ENCODE data around the gene SUSD4.

SUSD4 gene

DNA sequence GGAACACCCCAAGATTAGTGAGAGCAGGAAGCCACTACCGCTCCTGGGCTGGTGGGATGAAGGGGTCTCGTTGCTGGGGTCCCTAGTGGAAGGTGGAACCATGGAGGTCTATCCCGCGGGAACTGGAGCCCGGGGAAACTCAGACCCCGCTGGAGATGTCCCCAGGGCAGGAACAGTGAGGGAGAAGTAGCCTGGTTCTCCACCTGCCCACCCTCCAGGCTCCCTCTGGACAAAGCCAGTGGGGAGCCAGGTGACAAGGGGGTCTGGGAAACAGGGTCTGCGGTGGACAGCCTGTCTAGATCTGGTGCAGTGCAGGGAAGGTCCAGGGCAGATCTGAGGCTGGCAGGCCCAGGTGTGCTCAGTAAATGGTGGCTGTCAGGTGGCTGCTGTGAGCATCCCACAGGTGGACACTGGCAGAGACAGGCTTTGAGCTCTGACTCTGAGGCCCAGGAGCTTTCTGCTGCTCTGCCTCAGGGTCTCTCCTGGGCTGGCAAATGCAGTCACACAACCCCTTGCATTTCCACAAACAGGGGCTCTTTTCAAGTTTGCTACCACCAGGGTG lies 132.9 kb downstream of the SUSD4 start:
- no peak for FAIRE-seq
- DNase-seq (ENCODE audit: low spot score): no peak

DNA sequence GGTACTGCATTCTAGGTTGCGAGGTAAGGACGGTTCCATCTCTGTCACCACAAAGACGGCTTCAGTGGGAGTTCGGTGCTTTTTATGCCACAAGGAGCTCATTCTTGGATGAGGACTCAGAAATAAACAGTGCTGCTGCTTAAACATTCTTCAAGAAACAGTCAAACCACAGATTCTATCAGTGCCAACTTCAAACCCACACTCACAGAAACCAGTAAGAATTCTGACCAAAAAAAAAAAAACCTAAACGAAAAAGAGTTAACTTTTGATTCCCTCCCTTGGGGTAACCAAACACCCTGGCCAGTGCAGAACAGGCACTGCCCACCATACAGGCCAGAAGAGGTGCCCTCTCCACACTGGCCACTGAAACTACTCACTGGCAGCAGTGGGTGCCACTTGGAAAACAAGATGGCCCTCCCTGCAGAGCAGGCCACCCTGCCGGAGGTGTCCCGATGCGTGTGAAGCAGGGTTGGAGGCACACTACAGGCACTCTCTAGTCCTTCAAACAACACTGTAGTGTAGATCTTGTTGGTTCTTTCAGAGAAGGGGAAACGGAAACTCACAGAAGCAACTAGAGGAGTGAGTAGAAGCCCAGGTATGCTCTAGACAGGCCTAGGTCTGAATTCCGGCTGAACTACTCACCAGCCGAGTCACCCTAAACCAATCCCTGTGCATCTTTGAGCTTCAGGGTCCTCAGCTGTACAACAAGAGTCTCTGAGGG lies 133.7 kb downstream of the SUSD4 start:
- DNase-seq (ENCODE audit: low spot score): peak; percentile 59
- no peak for FAIRE-seq

GRCh38 chr1:223229756-223230155 lies 134.2 kb downstream of the SUSD4 start:
- DNase-seq (ENCODE audit: low spot score): peak; percentile 25
- no peak for FAIRE-seq

GRCh38 chr1:223228931-223229528 lies 134.9 kb downstream of the SUSD4 start:
- peak; percentile 40 for FAIRE-seq
- no peak for DNase-seq (ENCODE audit: low spot score)

- no peak for DNase-seq (ENCODE audit: low spot score)
- FAIRE-seq: no peak
Measured at GRCh38 chr1:223228201-223228600, 135.8 kb downstream of the SUSD4 start.

DNA sequence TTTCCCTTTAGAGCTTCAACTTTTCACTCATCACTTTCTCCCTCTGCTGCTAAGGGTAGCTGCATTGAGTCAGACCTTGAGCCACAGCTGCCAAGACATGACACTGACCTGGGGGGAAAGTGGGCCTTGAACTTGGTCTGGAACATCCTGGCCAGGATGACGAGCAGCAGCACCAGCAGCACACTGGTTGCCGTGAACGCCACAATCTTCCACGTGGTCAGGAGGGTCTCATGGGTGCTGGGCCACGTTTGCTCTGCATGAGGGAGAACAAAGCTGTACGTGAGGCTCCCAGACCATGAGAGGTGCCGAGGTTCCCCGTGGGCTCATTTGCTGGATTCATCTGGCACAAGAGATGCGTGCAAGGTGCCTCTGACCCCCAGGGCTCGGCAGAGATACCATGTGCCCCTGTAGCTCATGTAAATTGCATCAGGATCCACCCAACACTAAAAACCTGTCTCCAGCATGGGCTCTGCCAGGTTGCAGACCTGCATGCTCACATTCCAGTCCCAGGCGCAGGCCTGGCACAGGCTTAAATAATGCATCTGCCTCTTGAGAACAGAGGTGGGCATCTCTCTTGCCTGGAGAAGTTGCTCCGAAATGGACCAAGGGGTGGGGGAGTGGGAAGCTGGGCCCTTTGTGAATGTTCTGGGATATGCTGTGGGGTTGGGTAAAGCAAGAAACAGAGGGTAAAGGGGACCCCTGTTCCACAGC lies 136.3 kb downstream of the SUSD4 start:
- FAIRE-seq (no peak), DNase-seq (ENCODE audit: low spot score) (no peak)

DNA sequence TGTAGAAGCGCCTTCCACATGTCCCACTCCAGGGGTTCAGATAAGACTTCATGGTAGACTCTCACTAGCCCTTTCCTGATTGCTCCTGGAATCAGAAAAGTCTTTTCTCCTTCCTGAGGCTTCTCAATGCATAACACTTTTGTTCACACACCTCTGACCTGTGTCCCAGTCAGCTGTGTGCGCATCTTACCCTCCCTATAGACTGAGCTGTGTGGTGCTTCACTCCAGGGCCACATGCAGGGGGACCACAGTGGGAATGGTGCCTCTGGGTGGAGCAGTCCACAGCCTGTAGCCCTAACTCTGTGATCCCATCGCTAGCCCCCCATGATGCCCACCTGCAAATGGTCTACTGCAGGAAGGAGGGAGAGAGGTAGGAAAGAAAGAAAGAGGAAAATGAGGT lies 136.9 kb downstream of the SUSD4 start:
- DNase-seq (ENCODE audit: low spot score) (no peak), FAIRE-seq (no peak)

DNA sequence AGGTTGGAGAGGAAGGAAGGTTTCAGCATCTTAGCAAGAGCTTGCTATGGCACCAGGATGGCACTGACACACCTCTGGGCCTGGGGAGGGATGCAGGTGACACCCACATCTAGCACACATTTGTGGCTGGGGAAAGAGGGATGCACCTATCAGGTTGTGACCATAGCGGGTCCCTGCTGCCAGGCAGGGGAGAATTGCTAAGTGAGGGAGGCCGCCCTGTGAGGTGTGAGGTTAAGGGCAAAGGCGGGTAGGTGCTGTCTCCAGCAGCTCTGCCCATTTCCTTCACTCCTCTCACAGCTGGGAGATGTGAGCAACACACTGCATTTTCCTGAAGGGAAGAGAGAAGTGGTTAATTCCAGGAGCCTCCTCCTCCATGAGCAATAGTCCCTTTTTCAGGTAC lies 137.7 kb downstream of the SUSD4 start:
- FAIRE-seq: peak; percentile 30

DNA sequence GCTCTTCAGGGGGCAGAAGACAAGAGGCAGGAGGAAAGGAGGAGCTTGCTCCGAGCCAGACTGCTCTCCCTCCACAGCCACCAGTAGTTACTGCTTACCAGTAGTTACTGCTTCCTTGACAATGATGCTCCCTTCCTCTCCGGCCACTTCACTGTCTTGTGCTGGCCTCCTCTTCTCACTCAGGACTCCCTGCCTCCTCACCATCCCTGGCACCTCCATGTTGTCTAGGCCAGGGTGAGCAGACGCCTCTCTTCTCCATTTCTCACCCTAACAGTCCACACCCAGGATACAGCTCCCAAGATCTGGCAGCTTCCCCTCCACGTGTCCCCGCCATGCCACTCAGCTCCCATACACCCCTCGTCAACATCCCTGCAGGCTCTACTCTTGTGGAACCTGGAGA lies 138.5 kb downstream of the SUSD4 start:
- DNase-seq (ENCODE audit: low spot score) (no peak), FAIRE-seq (no peak)

More for the DNA sequence above, 137.7 kb downstream of the SUSD4 start:
- no peak for DNase-seq (ENCODE audit: low spot score)

DNA sequence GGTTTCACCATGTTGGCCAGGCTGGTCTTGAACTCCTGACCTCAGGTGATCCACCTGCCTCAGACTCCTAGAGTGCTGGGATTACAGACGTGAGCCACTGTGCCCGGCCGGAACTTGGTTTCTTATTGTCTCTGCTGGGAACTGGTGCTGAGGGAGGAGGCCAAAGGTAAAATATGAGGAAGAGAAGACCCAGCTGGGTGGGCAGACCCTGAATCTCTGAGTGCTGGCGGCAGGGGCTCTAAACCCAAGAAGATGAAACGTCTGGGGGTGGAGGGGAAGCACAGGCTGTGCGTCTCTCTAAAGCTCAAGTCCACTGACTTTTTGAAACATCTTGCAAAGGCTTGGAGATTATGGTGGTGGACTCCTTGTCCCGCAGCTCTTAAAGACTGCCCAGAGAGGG lies 138.9 kb downstream of the SUSD4 start:
- FAIRE-seq (no peak), DNase-seq (ENCODE audit: low spot score) (no peak)

DNA sequence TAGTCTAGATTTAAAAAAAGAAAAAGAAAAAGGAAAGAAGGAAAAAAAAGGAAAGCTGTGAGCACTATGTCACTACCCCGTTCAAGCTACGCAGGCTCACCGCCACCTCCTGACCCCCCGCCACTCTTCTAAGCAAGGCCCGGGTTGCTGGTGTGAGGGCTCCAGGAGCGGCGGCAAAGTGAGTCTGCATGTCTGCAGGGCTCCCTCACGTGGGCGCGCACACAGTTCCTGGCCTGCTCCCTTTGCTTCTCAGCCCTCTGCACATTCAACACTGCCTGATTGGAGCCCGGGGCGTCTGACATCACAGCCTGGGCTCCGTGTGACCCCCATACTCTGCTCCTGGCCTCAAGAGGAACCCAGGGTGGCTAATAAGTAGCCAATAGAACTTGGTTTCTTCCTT lies 139.5 kb downstream of the SUSD4 start:
- no peak for FAIRE-seq

DNA sequence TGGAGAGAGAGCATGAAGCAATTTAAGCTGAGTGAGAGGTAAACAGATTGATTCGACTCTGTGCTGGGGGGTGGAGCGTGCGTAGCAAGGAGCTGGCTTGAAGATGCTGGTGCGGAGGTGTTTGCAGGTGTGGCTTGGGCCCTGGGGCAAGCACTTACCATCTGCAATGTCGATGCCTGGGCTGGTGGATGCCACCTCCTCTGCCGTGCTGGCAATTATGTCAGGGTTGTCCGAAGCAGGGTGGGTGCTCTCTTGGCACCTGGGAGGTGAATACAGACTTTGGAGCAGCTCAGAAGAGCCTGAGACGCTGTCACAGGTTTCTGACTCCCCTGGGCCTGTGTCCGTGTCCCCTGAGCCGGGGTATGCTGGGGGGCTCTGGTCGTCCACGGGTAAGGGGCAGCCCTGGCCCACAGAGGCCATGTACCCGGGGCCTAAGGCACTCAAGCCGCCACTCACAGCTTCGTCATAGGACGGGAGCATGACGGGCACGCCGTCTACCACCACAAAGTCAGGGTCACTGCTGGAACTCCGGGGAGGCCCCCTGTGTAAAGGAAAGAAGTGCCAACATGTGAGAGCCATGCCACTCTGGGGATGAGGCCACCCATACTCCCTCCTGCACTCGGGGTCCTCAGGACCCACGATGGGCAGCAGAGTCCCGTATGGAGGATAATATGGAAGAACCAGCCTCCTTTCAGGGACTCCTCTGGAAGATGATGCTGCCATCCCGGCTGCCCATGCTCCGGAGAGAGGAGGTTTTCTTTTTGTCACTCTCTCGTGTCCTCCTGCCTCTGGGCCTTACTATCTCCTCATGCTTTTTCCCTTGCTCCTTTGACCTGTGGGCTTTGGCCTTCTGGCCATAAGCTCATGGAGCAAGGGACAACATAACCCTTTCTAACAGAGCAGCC lies 140.6 kb downstream of the SUSD4 start:
- no peak for FAIRE-seq

More for the DNA sequence above, 139.5 kb downstream of the SUSD4 start:
- DNase-seq (ENCODE audit: low spot score): no peak

GRCh38 chr1:223222377-223222776 lies 141.6 kb downstream of the SUSD4 start:
- FAIRE-seq: no peak
- no peak for DNase-seq (ENCODE audit: low spot score)

More for the DNA sequence above, 140.6 kb downstream of the SUSD4 start:
- no peak for DNase-seq (ENCODE audit: low spot score)

- no peak for FAIRE-seq
- no peak for DNase-seq (ENCODE audit: low spot score)
Measured at GRCh38 chr1:223221686-223222085, 142.3 kb downstream of the SUSD4 start.

- no peak for FAIRE-seq
- DNase-seq (ENCODE audit: low spot score): no peak
Measured at GRCh38 chr1:223219846-223220610, 143.9 kb downstream of the SUSD4 start.

GRCh38 chr1:223219318-223219635 lies 144.7 kb downstream of the SUSD4 start:
- no peak for FAIRE-seq
- DNase-seq (ENCODE audit: low spot score): no peak

GRCh38 chr1:223217781-223218180 lies 146.2 kb downstream of the SUSD4 start:
- no peak for DNase-seq (ENCODE audit: low spot score)
- FAIRE-seq: no peak

DNA sequence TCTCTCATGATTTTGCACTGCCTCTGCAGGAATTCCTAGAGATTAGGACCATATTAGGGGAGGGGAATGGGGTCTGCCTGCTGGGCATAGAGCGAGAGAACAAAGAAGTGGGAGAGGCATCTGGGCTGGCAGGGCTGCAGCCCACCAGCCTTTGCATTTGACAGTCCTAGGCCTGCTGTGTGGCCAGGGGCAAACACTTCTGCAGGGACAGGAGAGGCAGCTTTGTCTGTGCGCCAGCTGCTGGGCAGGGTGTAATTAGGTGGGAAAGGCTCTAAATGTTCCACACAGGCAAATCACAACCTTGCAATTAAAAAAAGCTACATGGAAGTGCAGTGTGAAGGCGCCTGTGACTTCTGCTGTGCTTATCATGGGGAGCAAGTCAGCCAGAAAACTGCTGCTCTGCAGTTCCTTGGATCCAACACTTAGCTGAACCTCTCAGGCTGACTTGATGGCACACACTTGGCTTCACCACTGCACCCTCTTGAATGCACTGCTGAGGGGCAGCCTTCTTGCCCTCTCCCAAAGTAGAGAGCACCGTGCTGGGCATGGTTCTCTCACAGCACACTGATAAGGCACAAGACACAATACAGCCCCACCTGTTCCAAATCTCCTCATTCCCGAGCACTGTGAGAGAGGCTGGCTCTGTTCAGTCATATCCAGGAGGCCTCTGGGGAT lies 147.3 kb downstream of the SUSD4 start:
- no peak for DNase-seq (ENCODE audit: low spot score)
- FAIRE-seq: no peak

GRCh38 chr1:223216074-223216473 lies 147.9 kb downstream of the SUSD4 start:
- DNase-seq (ENCODE audit: low spot score) (no peak), FAIRE-seq (no peak)

- DNase-seq (ENCODE audit: low spot score): no peak
- no peak for FAIRE-seq
Measured at GRCh38 chr1:223215026-223215425, 148.9 kb downstream of the SUSD4 start.

Data from urothelium cell line (cell line).